Ramos (cell line): ENCODE measurements around the gene RNASEH2A.

ENCODE experiments used
- in situ Hi-C: fragments of 300-500 bp; cut with MboI; formaldehyde crosslinking; loops from one replicate; pipeline ENCODE4 v1.14.3; 2022; ENCODE audit warnings: low sequenced_read_pairs; ENCODE audit not compliant: unreplicated experiment

The RNASEH2A gene

GRCh38 chr19:12806242-12807081 is at the start of gene RNASEH2A:
Gene RNASEH2A (plus strand): TSS chr19:12806584. CDS start chr19:12806674, 90 bp downstream.
- in situ Hi-C loops: no loop called here

DNA sequence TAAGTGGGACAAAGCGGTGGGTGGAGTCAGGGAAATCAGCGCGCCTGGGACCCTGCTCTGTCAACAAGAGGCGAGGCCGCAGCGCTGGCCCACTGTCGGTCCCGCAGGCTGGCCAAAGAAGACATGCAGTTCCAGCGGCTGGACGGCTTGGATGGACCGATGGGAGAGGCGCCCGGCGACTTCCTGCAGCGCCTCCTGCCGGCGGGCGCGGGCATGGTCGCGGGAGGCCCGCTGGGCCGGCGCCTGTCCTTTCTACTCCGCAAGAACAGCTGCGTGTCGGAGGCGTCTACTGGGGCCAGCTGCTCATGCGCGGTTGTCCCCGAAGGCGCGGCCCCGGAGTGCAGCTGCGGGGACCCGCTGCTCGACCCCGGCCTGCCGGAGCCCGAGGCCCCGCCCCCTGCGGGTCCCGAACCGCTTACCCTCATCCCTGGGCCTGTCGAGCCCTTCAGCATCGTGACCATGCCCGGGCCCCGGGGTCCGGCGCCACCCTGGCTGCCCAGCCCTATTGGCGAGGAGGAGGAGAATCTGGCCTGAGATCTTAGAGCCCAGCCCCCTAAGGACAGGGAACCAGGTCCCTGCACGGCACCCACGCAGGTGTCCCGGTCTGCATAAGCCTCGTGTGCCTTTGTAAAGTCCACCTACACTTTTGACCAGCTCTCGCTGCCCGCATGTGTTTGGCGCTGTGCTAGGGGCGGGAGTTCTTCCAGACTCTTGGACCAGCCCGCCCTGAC is 48.7 kb upstream of the RNASEH2A start:
- in situ Hi-C loops: no loop called here

DNA sequence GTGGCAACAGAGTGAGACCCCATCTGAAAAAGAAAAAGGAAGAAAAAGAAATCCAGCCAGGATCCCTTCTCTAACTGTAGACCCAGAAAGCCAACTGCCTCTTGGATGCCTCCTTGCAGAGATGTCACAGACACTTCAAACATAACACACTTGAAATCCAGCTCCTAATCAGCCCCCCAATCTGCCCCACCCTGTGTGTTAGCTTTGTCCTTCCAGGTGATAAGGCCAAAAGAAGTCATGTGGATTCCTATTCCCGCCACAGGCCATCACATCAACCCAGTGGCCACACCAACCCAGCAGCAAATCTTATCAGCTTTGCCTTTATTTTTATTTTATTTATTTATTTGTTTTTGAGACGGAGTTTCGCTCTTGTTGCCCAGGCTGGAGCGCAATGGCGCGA is 46.7 kb upstream of the RNASEH2A start:
- in situ Hi-C loops: loop anchor here (5.0 kb wide), 2 partner anchors 38 to 88 kb away; no protein-coding TSS in a partner anchor

- in situ Hi-C loops: loop anchor here (5.0 kb wide), 2 partner anchors 34 to 84 kb away; no protein-coding TSS in a partner anchor
These were observed 43.3 kb upstream of the RNASEH2A start for GRCh38 chr19:12763100-12763499.

GRCh38 chr19:12764698-12765097 is 41.7 kb upstream of the RNASEH2A start:
- in situ Hi-C loops: loop anchor here (5.0 kb wide), 2 partner anchors 33 to 83 kb away; no protein-coding TSS in a partner anchor

- in situ Hi-C loops: no loop called here
These were observed 40.3 kb upstream of the RNASEH2A start for GRCh38 chr19:12766051-12766521.

DNA sequence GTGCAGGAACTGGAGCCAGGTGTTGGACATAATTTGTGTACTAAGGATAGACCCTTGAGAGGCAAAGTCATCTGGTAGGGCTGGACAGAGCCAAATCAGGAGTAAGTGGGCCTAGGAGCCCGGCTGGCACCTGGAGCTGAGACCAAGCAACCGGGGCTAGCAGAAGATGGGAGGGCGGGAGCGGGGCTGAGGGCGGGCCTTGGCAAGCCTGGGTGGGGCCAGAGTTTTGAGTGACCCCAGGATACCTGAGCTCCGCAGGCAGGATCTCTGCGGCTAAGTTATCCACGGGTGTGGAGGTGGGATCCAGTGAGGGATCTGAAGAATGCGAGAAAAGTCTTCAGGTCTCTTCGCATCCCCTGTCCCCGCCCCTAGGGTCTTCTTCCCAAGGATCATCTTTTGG is 39.2 kb upstream of the RNASEH2A start:
- in situ Hi-C loops: no loop called here

DNA sequence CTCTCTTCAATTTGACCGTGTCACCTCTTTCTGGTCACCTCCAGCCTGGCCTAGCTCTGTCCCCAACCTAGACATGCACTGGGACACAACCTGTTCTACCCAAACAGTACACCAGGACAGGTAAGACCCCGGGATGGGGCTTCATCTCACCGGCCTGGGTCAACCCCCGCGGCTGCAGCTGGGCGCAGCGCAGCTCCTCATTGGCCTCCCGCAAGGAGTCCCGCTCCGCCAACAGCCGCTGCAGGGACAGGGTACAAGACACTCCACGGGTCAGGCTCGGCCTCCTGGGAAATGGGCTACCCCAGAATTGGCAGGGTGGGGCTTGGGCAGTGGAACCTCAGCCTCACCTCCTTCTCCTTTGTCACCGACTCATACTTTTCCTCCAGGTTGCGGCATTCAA is 38.7 kb upstream of the RNASEH2A start:
- in situ Hi-C loops: no loop called here

DNA sequence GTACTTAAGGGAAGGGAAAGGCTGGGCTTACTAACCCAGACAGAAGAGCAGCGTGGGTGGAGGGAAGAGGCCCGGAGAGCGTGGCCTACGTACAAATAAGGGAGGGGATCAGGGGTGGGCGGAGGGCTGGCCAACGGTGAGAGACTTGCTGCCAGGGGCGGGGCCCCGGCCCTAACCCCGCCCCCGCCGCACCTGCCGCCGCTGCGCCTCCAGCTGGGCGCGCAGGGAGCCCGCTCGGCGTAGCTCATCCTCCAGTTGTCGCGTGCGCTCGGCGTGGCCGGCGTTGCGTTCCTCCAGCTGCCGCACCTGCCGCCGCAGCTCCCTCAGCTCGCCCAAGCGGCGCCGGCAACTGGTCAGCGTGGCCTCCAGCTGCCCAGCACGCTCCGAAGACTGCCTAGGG is 36.7 kb upstream of the RNASEH2A start:
- in situ Hi-C loops: no loop called here

- in situ Hi-C loops: no loop called here
These were observed 35.5 kb upstream of the RNASEH2A start for GRCh38 chr19:12770922-12771321.

- in situ Hi-C loops: no loop called here
These were observed 34.1 kb upstream of the RNASEH2A start for GRCh38 chr19:12772323-12772722.

DNA sequence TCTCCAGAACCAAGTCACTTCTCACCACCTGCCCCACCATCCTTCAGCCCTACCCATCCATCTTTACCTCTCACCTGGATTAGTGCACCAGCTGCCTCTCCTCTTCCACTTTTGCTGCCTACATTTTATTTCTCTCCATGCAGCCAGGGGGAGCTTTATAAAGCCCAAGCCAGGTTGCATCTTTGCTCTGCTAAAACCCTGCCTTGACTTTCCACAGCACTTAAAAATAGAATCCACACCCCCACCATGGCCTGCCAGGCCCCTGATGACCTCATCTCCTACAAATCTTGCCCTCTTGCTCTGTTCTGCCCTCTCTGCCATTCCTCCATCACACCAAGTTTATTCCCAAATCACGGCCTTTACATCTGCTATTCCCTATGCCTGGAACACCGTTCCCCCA is 32.8 kb upstream of the RNASEH2A start:
- in situ Hi-C loops: no loop called here

- in situ Hi-C loops: no loop called here
These were observed 31.5 kb upstream of the RNASEH2A start, which contains the start of gene HOOK2 for GRCh38 chr19:12774588-12775555. Gene HOOK2 (minus strand): TSS chr19:12775552. CDS start chr19:12775449, 103 bp downstream.

DNA sequence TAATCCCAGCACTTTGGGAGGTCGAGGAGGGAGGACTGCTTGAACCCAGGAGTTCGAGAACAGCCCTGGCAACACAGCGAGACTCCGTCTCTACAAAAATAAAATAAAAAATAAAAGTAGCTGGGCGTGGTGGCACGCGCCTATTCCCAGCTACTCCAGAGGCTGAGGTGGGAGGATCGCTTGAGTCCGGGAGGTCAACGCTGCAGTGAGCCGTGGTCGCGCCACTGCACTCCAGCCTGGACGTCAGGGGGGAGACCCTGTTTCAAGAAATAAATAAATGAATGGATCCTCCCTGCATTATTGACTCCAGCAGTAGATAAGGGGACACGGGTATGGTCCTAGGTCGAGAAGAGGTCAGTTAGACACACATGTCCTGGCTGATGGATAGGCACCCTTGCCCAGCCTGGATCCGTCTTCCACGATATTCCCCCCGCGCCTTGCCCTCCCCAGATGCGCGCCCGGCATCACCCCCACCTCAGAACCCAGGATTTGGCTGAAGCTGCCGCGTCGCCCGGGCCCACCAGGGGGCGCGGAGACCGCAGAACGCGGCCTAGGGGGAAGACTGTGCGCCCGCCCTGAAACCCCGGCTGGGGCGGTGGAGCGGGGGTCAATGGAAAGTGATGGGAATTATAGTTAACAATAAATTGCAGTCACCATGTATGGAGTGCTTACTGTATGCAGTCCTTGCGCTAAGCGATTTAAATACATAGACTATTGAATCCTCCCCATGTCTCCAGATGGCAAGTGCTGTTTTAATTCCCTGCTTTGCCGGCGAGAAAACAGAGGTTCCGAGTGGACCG is 29.0 kb upstream of the RNASEH2A start:
- in situ Hi-C loops: no loop called here

- in situ Hi-C loops: no loop called here
These were observed 28.1 kb upstream of the RNASEH2A start for GRCh38 chr19:12778017-12778904.

- in situ Hi-C loops: no loop called here
These were observed 27.6 kb upstream of the RNASEH2A start for GRCh38 chr19:12778905-12779161.

GRCh38 chr19:12779162-12779993 is 27.0 kb upstream of the RNASEH2A start:
- in situ Hi-C loops: no loop called here

- in situ Hi-C loops: no loop called here
These were observed 24.3 kb upstream of the RNASEH2A start for GRCh38 chr19:12782174-12782423.
